ENCODE results near the gene TRIB2. TPM values are rescaled to one million over a fixed set of nuclear protein-coding genes. Genes with fewer than 3 reads are reported as not detected.

The TRIB2 gene
- total RNA-seq, 4 donors from 2014 or later = 26.1 to 52.5 (median 29.1) TPM

- TF ChIP-seq CTCF (IDR thresholded peaks at IDR 0.05) (no peak), POLR2A (IDR thresholded peaks at IDR 0.05) (no peak)
- no peak overlapping the region for H3K4me3 ChIP-seq (ENCODE audit: low read depth, poor library complexity, severe bottlenecking)
- no peak for DNase-seq (ENCODE audit: low spot score in 2 of 2)
- intact Hi-C loops (cut with DNase I; ENCODE audit: low total_unique reads) = no loop called here
- WGBS, 2 donors = 90% methylated on average over 6 of the region's 6 CpGs
These were observed 33.2 kb upstream of the TRIB2 start for GRCh38 chr2:12683457-12684100.

- H3K4me3 ChIP-seq (ENCODE audit: low read depth, poor library complexity, severe bottlenecking) = no peak overlapping the region
- 22% methylated on average over 5 of the region's 5 CpGs for whole genome bisulfite sequencing, 2 donors
- no peak for DNase-seq (ENCODE audit: low spot score in 2 of 2)
- no peak for TF ChIP-seq CTCF (IDR thresholded peaks at IDR 0.05)
- no peak for TF ChIP-seq POLR2A (IDR thresholded peaks at IDR 0.05)
- intact Hi-C loops (cut with DNase I; ENCODE audit: low total_unique reads) = no loop called here
These were observed 32.2 kb upstream of the TRIB2 start for GRCh38 chr2:12684471-12684936.

GRCh38 chr2:12685145-12685544 is 31.6 kb upstream of the TRIB2 start:
- TF ChIP-seq POLR2A (IDR thresholded peaks at IDR 0.05) (no peak), CTCF (IDR thresholded peaks at IDR 0.05) (no peak)
- H3K4me3 ChIP-seq (ENCODE audit: low read depth, poor library complexity, severe bottlenecking) = no peak overlapping the region
- intact Hi-C loops (cut with DNase I; ENCODE audit: low total_unique reads) = no loop called here
- 88 to 94% methylated on average over 3 of the region's 3 CpGs for WGBS, 2 donors
- no peak for DNase-seq (ENCODE audit: low spot score in 2 of 2)

GRCh38 chr2:12685956-12686355 is 30.8 kb upstream of the TRIB2 start:
- DNase-seq (ENCODE audit: low spot score in 2 of 2) = no peak
- intact Hi-C loops (cut with DNase I; ENCODE audit: low total_unique reads) = no loop called here
- no peak overlapping the region for H3K4me3 ChIP-seq (ENCODE audit: low read depth, poor library complexity, severe bottlenecking)
- WGBS, 2 donors = 97 to 99% methylated on average over 6 of the region's 6 CpGs
- TF ChIP-seq POLR2A (IDR thresholded peaks at IDR 0.05) (no peak), CTCF (IDR thresholded peaks at IDR 0.05) (no peak)

GRCh38 chr2:12686708-12687283 is 29.9 kb upstream of the TRIB2 start:
- DNase-seq (ENCODE audit: low spot score in 2 of 2) = no peak
- TF ChIP-seq CTCF (IDR thresholded peaks at IDR 0.05) (no peak), POLR2A (IDR thresholded peaks at IDR 0.05) (no peak)
- WGBS, 2 donors = 63 to 67% methylated on average over 7 of the region's 7 CpGs
- intact Hi-C loops (cut with DNase I; ENCODE audit: low total_unique reads) = no loop called here
- no peak overlapping the region for H3K4me3 ChIP-seq (ENCODE audit: low read depth, poor library complexity, severe bottlenecking)

All from lower leg skin (tissue), 4 donors.